ENCODE results near the gene DBX1.
"Not testable (repeated sequence)": the region's sequence is repeated elsewhere in the genome, so short reads cannot be mapped to it uniquely, and the experiment has no call there.

Gene DBX1

GRCh38 chr11:20131788-20132666, 28.2 kb downstream of the DBX1 start:
- H3K9me3 Mint-ChIP-seq: no peaks in the 10 kb centered on the region
- peaks cover 50% of the 10 kb centered on the region for H3K4me1 Mint-ChIP-seq
- H3K36me3 Mint-ChIP-seq (ENCODE audit: low read depth): no peaks in the 10 kb centered on the region
- TF ChIP-seq CTCF (IDR thresholded peaks at IDR 0.05): peak; percentile 93
- peak overlapping the region; percentile 78 for H3K4me3 Mint-ChIP-seq
- no peak overlapping the region for H3K27ac Mint-ChIP-seq
- DNase-seq: peak; percentile 72
- peaks cover 14% of the 10 kb centered on the region for H3K27me3 Mint-ChIP-seq (ENCODE audit: low read depth, poor library complexity)

DNA sequence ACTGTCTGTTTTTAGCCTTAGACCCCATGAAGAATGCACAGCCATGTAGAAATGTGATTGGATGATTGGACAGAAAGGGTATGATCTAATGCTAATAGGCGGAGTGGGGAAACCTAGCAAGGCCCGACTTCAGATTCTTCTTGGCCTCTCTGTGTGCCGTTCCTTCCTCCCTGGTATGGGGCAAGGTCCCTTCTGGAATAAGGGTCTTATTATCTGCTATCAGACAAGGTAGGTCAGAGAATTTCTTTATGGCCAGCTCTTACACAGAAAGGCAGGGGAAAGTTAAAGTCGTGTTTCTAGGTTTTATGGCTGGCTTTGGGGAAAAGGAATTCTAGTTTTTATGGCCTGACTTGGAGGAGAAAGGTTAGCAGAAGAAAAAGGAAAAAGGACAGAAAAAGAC, 30.6 kb downstream of the DBX1 start:
- Mint-ChIP-seq H3K27me3 (ENCODE audit: low read depth, poor library complexity) (peaks cover 17% of the 10 kb centered on the region), H3K9me3 (no peaks in the 10 kb centered on the region), H3K4me3 (no peak overlapping the region), H3K4me1 (peaks cover 40% of the 10 kb centered on the region), H3K27ac (no peak overlapping the region), H3K36me3 (ENCODE audit: low read depth) (no peaks in the 10 kb centered on the region)
- no peak for TF ChIP-seq CTCF (IDR thresholded peaks at IDR 0.05)
- no peak for DNase-seq

DNA sequence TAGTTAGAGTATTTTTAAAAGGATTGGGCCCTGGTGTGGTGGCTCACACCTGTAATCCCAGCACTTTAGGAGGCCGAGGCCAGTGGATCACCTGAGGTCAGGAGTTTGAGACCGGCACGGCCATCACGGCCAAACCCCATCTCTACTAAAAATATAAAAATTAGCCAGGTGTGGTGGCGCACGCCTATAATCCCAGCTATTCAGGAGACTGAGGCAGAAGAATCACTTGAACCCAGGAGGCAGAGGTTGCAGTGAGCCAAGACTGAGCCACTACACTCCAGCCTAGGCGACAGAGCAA, 31.8 kb downstream of the DBX1 start:
- Mint-ChIP-seq H3K27me3 (ENCODE audit: low read depth, poor library complexity) (peaks cover 19% of the 10 kb centered on the region), H3K4me1 (peaks cover 31% of the 10 kb centered on the region)
- not testable (repeated sequence) for H3K36me3 Mint-ChIP-seq (ENCODE audit: low read depth); DNase-seq; H3K4me3 Mint-ChIP-seq; H3K27ac Mint-ChIP-seq; H3K9me3 Mint-ChIP-seq

DNA sequence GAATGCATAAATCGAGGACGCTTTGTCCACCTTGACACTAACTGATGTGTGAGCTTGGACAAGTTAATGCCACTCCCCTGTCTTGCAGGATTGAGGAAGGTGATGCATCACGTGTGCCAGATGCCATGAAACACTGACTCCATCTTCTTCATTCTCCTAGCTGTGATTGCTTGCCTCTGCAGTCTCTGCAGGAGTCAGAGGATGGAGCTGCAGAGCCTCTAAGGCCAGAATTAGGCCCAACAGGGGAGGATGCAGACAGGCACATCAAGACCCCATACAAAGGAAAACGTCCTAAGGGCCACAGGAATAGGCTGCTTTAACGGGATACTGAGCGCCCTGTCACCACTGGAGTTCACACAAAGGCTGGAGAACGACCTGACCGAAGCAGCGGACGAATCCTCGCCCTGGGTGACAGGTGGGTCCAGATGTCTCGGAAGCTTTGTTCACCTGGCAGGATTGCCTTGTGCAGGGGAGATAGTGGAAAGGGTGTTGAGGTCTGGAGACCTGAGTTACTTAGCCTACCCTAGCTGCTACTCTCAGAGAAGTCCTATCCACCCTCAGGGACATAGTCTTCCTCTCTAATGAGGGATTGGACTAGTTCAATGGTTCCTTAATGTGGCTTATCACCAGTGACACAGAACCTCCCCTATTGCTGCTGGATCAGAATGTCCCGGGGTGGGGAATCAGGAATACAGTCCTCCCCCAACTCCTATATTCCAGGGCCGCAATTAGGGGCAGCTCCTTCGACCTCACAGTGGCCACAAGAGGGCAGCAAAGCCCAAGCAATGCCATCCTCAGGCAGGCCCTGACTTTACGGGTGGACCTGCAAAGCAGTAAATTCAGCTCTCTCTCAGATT, 32.4 kb downstream of the DBX1 start:
- peak; percentile 91 for TF ChIP-seq CTCF (IDR thresholded peaks at IDR 0.05)
- H3K27ac Mint-ChIP-seq: no peak overlapping the region
- no peak overlapping the region for H3K4me3 Mint-ChIP-seq
- DNase-seq: peak; percentile 90
- H3K4me1 Mint-ChIP-seq: peaks cover 31% of the 10 kb centered on the region
- H3K27me3 Mint-ChIP-seq (ENCODE audit: low read depth, poor library complexity): peaks cover 19% of the 10 kb centered on the region
- no peaks in the 10 kb centered on the region for H3K36me3 Mint-ChIP-seq (ENCODE audit: low read depth)
- H3K9me3 Mint-ChIP-seq: no peaks in the 10 kb centered on the region

- no peak for TF ChIP-seq CTCF (IDR thresholded peaks at IDR 0.05)
- H3K4me3 Mint-ChIP-seq: no peak overlapping the region
- peaks cover 20% of the 10 kb centered on the region for H3K4me1 Mint-ChIP-seq
- no peaks in the 10 kb centered on the region for H3K36me3 Mint-ChIP-seq (ENCODE audit: low read depth)
- DNase-seq: no peak
- H3K9me3 Mint-ChIP-seq: no peaks in the 10 kb centered on the region
- no peak overlapping the region for H3K27ac Mint-ChIP-seq
- peaks cover 14% of the 10 kb centered on the region for H3K27me3 Mint-ChIP-seq (ENCODE audit: low read depth, poor library complexity)
Observed at GRCh38 chr11:20126724-20127123, 33.6 kb downstream of the DBX1 start.

DNA sequence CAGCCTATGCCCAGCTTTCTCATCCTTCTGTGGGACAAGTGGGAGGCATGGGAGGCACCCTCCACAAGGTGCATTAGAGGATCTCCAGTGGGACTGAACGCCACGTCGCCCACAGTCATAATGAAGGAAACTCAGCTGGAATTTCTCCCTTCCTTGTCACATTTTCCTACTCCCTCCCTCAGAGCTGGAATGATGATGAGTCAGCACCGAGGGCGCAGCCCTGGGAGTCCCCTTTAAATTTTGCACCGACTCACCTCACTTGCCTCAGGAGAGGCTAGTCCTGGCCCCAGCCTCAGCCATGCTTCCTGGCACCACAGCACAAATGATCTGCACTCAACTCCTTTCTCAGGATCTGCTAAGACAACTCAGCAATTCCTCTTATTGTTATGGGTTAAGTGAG, 34.3 kb downstream of the DBX1 start:
- H3K9me3 Mint-ChIP-seq: no peaks in the 10 kb centered on the region
- DNase-seq: no peak
- H3K27ac Mint-ChIP-seq: no peak overlapping the region
- no peak overlapping the region for H3K4me3 Mint-ChIP-seq
- peaks cover 10% of the 10 kb centered on the region for H3K27me3 Mint-ChIP-seq (ENCODE audit: low read depth, poor library complexity)
- TF ChIP-seq CTCF (IDR thresholded peaks at IDR 0.05): no peak
- H3K4me1 Mint-ChIP-seq: peaks cover 17% of the 10 kb centered on the region
- no peaks in the 10 kb centered on the region for H3K36me3 Mint-ChIP-seq (ENCODE audit: low read depth)
